IPS-20b (cell line): Measurements from ENCODE around the gene SNRNP70.
A peak's percentile ranks its signal among the peaks of the same experiment; 100 is the strongest.

Experiments
- H3K27ac ChIP-seq: one replicate; pipeline ENCODE4 v1.5.1; 2013; ENCODE audit warnings: low read length
- H3K27me3 ChIP-seq: 2 replicates; pipeline ENCODE4 v1.6.1; 2013; ENCODE audit warnings: mild to moderate bottlenecking, low read length, inconsistent platforms; ENCODE audit not compliant: insufficient read depth
- H3K36me3 ChIP-seq: 2 replicates; pipeline ENCODE4 v1.6.1; 2013; ENCODE audit warnings: low read depth, mild to moderate bottlenecking, inconsistent platforms, low read length, moderate library complexity; ENCODE audit not compliant: insufficient read depth
- H3K4me1 ChIP-seq: 2 replicates; pipeline ENCODE4 v1.6.1; 2013; ENCODE audit warnings: mild to moderate bottlenecking, control low read depth, inconsistent platforms, low read length, moderate library complexity; ENCODE audit not compliant: insufficient read depth
- H3K4me3 ChIP-seq: 2 replicates; pipeline ENCODE4 v1.5.1; 2013; ENCODE audit warnings: mild to moderate bottlenecking, low read length, inconsistent platforms
- H3K9ac ChIP-seq: 2 replicates; pipeline ENCODE4 v1.6.1; 2013; ENCODE audit warnings: low read depth, mild to moderate bottlenecking, inconsistent platforms, low read length, moderate library complexity
- H3K9me3 ChIP-seq: 2 replicates; pipeline ENCODE4 v1.6.1; 2013; ENCODE audit warnings: mild to moderate bottlenecking, low read depth, low read length, inconsistent platforms; ENCODE audit not compliant: insufficient read depth

Gene SNRNP70

GRCh38 chr19:49155005-49155819 is 70.0 kb downstream of the SNRNP70 start, which contains the start of gene HRC:
TSS of gene HRC (minus strand) at chr19:49155396. CDS start at chr19:49155237, 159 bp downstream.
- Histone ChIP-seq H3K9me3 (no peaks in the 10 kb centered on the region), H3K4me1 (peaks cover 4% of the 10 kb centered on the region; the same call in 1 of the 2 replicates), H3K9ac (no peak within 1 kb of the TSS), H3K4me3 (no peak within 1 kb of the TSS), H3K36me3 (no peaks in the 10 kb centered on the region), H3K27ac (no peak within 1 kb of the TSS), H3K27me3 (peaks cover 52% of the 10 kb centered on the region)

GRCh38 chr19:49155820-49156346 is 70.6 kb downstream of the SNRNP70 start:
- Histone ChIP-seq H3K9me3 (no peaks in the 10 kb centered on the region), H3K9ac (no peak overlapping the region), H3K4me3 (no peak overlapping the region), H3K4me1 (peaks cover 4% of the 10 kb centered on the region; the same call in 1 of the 2 replicates), H3K36me3 (no peaks in the 10 kb centered on the region), H3K27me3 (peaks cover 51% of the 10 kb centered on the region), H3K27ac (no peak overlapping the region)

GRCh38 chr19:49157445-49158224 is 72.4 kb downstream of the SNRNP70 start, which contains the start of gene TRPM4:
TSS of gene TRPM4 (plus strand) at chr19:49157792. CDS start at chr19:49157867, 75 bp downstream.
- H3K9me3 ChIP-seq = no peaks in the 10 kb centered on the region
- H3K27me3 ChIP-seq = peaks cover 45% of the 10 kb centered on the region
- peaks cover 4% of the 10 kb centered on the region; the same call in 1 of the 2 replicates for H3K4me1 ChIP-seq
- H3K36me3 ChIP-seq = no peaks in the 10 kb centered on the region
- no peak within 1 kb of the TSS for H3K27ac ChIP-seq
- peak within 1 kb of the TSS; percentile 59; the same call in 1 of the 2 replicates for H3K9ac ChIP-seq
- H3K4me3 ChIP-seq = peak within 1 kb of the TSS; percentile 86
